ENCODE measurements around the gene AMPH.
A peak's percentile ranks its signal among the peaks of the same experiment; 100 is the strongest.
"Not testable (repeated sequence)": the region's sequence is repeated elsewhere in the genome, so short reads cannot be mapped to it uniquely, and the experiment has no call there.

Gene AMPH

DNA sequence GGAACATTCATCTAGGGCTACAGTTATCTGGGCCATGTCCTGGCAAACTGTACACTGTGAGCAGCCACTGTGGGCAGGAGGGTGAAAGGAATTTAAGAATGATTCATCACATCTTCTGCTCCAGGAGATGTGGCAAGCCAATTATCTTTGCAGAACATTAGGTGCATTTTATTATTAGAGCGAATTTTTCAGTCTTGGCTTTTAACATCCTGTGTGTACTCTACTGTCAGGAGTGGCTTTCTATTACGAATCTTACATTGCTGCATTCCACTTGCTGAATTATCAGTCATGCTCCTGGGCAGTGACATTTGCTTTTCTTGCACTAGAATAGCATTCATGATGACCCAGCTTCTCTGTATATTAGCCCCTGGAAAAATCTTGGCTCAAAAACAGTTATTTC, 248.5 kb downstream of the AMPH start:
- DNase-seq, result no peak

DNA sequence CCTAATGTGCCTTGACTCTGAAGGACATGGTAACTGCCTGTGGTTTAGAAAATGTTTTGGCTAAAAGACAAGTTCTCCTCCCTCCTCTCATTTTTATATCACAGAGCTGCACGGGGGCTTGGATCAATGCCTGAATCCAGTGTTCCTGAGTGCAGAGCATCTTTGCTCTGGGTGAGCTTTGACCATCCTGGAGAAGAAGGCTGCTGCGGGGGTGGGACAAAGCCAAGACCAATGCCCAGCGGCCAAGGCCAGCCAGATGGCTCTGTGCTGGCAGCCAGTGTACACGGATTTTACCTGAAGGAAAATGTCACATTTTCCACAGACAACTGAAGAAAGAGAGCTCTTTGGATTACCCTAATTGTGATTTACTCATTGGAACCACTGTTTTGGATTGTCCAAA, 255.7 kb downstream of the AMPH start:
- DNase-seq, result no peak

DNA sequence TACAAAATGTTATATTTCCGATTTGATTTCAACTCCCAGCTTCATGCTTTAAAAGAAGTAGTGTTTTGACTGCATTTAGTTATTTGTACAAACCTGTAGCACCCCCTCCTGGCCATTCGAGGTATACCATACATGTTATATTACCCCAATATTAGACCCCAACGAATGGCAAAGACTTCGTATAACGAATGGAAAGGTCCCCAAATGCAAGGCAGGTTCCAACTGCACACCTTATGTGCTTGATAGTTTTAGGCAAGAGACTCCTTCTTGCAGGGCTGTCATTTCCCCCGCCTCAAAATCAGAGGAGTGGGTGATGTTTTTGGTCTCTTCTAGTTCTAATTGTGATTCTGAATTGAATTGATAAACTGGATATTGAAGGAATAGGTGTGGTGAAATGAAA, 256.7 kb downstream of the AMPH start:
- peak; percentile 12 for DNase-seq

DNA sequence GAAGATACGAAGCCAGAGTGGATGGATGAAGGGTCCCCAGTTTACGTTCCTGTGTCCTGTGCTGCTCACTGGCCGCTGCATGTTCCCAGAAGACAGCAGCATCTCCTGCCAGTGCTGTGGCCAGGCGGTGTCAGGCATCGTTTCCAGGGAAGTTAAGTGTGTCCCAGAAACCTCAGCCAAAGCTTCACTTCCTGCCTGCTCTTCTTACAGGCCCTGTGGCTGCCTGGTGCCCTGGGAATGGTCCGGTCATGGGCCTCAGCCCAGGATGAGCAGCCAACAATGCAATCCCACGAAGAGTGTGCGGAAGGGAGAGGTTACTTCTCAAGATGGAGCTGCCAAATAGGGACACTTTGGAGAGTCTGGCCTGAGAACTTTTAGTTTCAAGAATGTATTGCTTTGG, 258.0 kb downstream of the AMPH start:
- DNase-seq, result no peak

DNA sequence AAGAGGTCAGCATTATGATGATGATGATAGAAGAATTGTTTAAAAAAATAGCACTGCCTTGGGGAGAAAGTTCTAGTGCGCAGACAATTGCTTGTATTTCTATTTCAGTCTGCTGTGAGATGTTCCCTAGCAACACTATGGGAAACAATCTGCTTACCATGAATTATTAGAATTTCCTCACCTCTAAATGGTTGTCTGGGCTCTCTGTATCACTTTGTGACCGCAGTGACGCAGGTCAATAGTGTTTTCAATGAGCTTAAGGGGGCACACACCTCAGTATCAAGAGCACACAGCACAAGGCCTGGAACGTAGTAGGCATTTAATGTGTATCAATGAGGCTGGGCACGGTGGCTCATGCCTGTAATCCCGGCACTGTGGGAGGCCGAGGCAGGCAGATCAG, 258.9 kb downstream of the AMPH start:
- DNase-seq, result no peak

DNA sequence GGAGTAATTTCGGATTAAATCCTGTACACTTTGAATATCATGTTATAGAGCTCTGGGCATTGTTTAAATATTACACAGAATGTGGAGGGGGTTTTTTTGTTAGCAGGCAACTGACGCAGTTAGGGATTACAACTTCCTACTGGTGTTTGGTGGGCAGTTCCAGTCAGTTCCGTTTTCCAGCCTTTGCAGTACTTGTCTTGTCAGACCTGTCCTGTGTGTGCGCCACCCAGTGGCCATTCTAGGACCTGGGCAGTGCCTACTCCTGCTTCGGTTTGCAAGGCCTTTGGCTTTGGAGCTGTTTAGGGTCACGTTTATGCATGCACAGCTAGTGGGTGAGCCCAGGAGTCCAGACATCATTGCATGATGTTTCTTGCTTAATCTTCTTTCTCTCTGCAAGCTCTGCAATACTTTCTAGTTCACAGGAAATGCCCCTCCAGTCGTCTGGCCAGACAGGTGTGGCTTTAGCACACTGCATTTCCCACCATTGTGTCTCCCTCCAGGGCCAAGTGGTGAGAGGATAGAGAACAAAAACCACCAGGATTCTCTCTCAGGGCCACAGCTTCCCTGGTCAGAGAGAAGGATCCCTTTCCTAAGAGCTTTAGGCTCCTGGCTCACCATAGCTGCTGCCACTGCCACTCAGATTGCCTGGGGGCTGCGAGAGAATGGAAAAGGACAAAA, 261.2 kb downstream of the AMPH start:
- peak; percentile 79 for DNase-seq

DNA sequence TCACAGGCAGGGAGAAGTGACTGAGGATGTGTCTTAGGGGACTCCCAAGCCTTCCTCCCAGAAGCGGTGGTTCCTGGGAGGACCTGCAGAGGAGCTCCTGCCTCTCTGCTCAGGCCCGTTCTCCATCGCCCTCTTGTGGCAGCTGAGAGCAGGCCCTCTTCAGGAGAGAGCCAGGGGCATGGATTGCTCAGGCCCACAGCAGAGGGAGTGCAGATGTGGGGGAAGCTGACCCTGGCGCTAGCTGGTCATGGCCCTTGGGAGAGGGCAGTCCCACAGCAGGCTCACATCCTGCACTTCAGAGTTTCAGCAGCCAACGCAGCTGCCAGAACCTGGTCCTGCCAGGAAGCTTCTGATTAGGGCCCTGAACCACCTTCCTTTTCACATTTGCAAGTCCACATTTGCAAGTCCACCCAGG, 263.0 kb downstream of the AMPH start:
- DNase-seq, result peak; percentile 40

DNA sequence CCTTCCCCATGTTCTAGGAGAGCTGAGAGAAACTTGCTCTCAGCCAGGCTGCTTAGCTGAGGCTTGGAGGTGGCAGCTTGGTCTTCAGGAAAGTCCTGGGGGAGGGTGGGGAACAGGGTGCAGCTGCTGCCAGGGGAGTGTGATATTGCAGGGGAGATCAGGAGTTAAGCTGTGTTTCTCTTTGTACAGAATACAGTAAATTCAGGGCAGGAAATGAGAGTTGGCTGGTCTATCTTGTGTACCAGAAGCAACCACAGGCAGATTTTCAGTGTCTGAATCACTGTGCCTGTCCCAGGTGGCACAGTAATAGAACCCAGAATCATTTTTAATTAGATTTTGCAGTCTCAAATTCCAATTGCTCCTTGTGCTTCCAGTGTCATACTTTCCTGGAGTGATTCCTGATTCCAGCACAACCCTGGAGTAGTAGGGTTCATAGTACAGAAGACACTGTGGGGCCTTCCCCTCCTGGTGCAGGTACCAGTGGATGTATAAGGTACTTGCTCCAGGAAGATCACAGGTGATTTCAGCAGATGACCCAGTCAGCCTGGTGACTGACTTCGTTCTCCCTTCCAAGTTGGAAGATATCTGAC, 263.8 kb downstream of the AMPH start:
- DNase-seq, result no peak

DNA sequence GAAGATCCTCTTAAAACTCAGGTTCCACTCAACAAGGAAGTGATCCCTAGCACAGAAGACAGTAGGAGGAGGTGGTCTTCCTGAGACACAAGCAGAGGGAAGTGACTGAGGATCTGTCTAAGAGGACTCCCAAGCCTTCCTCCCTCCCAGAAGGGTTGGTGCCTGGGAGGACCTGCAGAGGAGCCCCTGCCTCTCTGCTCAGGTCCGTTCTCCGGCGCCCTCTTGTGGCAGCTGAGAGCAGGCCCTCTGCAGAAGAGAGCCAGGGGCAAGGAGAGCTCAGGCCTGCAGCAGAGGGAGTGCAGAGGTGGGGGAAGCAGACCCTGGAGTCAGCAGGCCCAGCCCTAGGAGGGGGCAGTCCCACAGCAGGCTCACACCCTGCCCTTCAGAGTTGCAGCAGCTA, 267.8 kb downstream of the AMPH start:
- not testable (repeated sequence) for DNase-seq

DNA sequence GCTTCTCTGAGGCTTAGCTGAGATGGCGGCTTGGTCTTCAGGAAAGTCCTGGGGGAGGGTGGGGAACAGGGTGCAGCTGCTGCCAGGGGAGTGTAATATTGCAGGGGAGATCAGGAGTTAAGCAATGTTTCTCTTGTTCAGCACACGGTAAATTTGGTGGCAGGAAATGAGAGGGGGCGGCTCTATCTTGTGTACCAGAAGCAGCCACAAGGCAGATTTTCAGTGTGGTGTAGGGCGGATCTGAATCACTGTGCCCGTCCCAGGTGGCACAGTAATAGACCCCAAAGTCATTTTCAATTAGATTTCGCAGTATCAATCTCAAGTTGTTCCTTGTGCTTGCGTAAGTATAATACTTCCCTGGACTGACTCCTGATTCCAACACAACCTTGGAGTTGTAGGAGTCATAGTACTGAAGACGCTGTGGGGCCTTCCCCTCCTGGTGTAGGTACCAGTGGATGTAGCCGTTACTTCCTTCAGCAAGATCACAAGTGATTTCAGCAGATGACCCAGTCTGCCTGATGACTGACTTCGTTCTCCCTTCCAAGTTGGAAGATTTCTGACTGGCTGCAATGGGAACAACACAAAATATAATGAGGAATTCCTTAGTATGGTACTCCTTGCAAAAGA, 268.4 kb downstream of the AMPH start:
- not testable (repeated sequence) for DNase-seq

DNA sequence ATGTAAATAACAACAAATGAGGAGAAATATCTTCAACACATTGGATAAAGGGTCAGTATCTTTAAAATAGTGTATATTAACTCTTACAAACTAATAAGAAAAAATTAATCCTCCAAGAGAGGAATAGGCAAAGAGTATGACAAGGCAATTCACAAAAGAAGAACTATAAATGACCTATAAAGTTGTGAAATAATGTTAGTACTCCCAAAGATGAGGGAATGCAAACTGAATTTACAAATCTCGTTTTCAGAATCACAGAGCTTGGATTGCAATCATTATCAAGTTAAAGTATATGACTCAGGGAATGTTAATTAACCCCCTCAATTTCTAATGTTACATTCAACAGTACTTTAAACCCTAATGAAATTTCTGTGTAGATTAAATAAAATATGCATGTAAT, 270.4 kb downstream of the AMPH start:
- no peak for DNase-seq

DNA sequence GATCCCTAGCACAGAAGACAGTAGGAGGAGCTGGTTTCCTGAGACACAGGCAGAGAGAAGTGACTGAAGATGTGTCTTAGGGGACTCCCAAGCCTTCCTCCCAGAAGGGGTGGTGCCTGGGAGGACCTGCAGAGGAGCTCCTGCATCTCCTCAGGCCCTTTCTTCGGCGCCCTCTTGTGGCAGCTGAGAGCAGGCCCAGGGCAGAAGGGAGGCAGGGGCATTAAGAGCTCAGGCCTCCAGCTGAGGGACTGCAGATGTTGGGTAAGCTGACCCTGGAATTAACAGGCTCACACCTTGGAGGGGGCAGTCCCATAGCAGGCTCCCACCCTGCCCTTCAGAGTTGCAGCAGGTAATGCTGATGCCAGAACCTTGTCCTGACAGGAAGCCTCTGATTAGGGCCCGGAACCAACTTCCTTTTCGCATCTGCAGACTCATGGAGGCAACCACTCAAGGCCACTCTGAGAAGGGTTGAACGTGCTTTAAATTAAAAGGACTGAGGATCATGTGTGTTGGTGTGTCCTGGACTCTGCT, 272.0 kb downstream of the AMPH start:
- DNase-seq, result not testable (repeated sequence)

DNA sequence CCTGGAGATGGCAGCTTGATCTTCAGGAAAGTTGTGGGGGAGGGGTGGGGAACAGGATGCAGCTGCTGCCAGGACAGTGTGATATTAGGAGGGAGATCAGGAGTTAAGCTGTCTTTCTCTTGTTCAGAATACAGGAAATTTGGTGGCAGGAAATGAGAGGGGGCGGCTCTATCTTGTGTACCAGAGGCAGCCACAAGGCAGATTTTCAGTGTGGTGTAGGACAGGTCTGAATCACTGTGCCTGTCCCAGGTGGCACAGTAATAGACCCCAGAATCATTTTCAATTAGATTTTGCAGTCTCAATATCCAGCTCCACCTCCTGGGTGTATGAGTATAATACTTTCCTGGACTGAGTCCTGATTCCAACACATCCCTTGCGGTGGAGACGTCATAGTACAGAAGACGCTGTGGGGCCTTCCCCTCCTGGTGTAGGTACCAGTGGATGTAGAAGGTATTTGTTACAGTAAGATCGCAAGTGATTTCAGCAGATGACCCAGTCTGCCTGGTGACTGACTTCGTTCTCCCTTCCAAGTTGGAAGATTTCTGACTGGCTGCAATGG, 272.8 kb downstream of the AMPH start:
- DNase-seq, result peak; percentile 12

DNA sequence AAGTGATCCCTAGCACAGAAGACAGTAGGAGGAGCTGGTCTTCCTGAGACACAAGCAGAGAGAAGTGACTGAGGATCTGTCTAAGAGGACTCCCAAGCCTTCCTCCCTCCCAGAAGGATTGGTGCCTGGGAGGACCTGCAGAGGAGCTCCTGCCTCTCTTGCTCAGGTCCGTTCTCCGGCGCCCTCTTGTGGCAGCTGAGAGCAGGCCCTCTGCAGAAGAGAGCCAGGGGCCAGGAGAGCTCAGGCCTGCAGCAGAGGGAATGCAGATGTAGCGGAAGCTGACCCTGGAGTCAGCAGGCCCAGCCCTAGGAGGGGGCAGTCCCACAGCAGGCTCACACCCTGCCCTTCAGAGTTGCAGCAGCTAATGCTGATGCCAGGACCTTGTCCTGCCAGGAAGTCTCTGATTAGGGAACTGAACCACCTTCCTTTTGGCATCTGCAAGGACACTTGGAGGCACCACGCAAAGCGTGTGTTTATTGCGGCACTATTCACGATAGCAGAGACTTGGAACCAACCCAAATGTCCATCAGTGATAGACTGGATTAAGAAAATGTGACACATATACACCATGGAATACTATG, 276.8 kb downstream of the AMPH start:
- DNase-seq, result not testable (repeated sequence)

DNA sequence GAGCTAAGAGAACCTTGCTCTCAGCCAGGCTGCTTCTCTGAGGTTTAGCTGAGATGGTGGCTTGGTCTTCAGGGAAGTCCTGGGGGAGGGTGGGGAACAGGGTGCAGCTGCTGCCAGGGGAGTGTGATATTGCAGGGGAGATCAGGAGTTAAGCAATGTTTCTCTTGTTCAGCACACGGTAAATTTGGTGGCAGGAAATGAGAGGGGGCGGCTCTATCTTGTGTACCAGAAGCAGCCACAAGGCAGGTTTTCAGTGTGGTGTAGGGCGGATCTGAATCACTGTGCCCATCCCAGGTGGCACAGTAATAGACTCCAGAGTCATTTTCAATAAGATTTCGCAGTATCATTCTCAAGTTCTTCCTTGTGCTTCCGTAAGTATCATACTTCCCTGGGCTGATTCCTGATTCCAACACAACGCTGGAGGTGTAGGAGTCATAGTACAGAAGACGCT, 277.7 kb downstream of the AMPH start:
- DNase-seq, result not testable (repeated sequence)

DNA sequence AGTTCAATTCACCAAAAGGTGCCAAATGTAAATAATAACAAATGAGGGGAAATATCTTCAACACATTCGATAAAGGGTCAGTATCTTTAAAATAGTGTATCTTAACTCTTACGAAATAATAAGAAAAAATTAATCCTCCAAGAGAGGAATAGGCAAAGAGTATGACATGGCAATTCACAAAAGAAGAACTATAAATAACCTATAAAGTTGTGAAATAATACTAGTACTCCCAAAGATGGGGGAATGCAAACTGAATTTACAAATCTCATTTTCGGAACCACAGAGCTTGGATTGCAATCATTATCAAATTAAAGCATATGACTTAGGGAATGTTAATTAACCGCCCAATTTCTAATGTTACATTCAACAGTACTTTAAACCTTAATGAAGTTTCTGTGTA, 279.6 kb downstream of the AMPH start:
- no peak for DNase-seq

DNA sequence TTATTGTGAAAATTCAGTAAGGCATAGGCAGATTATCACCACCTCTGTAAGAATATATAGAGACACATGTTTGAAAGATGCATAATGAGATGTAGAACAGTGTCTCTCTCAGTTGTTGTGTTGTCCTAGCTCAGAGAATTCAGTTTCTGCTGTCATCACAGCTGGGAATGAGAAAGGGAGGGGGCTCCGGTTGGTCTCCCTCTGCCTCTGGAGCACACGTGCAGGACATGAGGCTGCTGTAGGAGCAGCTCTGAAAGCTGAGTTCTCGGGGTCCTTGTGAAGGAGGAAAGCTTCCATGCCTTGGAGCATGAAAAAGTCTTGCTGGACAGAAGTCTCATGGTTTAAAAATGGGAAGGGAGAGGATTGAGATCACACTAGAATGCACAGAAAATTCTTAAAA, 280.4 kb downstream of the AMPH start:
- DNase-seq, result not testable (repeated sequence)

DNA sequence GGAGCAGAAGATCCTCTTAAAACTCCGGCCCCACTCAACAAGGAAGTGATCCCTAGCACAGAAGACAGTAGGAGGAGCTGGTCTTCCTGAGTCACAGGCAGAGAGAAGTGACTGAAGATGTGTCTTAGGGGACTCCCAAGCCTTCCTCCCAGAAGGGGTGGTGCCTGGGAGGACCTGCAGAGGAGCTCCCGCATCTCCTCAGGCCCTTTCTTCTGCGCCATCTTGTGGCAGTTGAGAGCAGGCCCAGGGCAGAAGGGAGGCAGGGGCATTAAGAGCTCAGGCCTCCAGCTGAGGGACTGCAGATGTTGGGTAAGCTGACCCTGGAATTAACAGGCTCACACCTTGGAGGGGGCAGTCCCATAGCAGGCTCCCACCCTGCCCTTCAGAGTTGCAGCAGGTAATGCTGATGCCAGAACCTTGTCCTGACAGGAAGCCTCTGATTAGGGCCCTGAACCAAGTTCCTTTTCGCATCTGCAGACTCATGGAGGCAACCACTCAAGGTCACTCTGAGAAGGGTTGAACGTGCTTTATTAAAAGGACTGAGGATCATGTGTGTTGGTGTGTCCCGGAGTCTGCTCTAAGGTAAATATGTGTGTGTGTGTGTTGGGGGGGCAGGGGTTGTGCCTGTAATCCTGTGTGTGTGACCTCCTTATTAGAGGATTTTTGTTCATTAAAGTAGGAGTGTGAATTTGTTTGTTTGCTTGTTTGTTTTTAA, 281.1 kb downstream of the AMPH start:
- not testable (repeated sequence) for DNase-seq

DNA sequence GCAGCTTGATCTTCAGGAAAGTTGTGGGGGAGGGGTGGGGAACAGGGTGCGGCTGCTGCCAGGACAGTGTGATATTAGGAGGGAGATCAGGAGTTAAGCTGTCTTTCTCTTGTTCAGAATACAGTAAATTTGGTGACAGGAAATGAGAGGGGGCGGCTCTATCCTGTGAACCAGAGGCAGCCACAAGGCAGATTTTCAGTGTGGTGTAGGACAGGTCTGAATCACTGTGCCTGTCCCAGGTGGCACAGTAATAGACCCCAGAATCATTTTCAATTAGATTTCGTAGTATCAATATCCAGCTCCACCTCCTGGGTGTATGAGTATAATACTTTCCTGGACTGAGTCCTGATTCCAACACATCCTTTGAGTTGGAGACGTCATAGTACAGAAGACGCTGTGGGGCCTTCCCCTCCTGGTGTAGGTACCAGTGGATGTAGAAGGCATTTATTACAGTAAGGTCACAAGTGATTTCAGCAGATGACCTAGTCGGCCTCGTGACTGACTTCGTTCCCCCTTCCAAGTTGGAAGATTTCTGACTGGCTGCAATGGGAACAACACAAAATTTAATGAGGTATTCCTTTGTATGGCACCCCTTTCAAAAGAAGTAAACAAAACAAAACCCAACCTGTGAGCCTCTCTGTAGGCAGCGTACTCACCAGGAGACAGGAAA, 281.9 kb downstream of the AMPH start:
- not testable (repeated sequence) for DNase-seq

DNA sequence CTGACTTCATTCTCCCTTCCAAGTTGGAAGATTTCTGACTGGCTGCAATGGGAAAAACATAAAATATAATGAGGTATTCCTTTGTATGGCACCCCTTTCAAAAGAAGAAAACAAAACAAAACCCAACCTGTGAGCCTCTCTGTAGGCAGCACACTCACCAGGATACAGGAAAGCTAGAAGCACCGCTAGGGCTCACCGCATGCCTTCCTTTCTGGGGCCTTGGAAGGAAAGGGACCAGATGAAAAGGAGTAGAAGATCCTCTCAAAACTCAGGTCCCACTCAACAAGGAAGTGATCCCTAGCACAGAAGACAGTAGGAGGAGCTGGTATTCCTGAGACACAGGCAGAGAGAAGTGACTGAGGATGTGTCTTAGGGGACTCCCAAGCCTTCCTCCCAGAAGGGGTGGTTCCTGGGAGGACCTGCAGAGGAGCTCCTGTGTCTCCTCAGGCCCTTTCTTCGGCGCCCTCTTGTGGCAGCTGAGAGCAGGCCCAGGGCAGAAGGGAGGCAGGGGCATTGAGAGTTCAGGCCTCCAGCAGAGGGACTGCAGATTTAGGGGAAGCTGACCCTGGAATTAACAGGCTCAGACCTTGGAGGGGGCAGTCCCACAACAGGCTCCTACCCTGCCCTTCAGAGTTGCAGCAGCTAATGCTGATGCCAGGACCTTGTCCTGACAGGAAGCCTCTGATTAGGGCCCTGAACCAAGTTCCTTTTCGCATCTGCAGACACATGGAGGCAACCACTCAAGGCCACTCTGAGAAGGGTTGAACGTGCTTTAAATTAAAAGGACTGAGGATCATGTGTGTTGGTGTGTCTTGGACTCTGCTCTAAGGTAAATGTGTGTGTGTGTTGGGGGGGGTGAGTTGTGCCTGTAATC, 285.6 kb downstream of the AMPH start:
- DNase-seq, result not testable (repeated sequence)

DNA sequence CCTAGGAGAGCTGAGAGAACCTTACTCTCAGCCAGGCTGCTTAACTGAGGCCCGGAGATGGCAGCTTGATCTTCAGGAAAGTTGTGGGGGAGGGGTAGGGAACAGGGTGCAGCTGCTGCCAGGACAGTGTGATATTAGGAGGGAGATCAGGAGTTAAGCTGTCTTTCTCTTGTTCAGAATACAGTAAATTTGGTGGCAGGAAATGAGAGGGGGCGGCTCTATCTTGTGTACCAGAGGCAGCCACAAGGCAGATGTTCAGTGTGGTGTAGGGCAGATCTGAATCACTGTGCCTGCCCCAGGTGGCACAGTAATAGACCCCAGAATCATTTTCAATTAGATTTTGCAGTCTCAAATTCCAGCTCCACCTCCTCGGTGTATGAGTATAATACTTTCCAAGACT, 286.4 kb downstream of the AMPH start:
- peak; percentile 62 for DNase-seq

All from NCI-H510A treated with DMSO at 0.1 percent for 48 hours (cell line).